Measurements from ENCODE around the gene BTLA. TPM values are rescaled to one million over a fixed set of nuclear protein-coding genes. Genes with fewer than 3 reads are reported as not detected.

BTLA gene
- total and polyA plus RNA-seq, 2 of the 13 experiments (the other 11 are each of a cell fraction or from before 2014, with no cell fraction given): not detected

- TF ChIP-seq PBX2 (CRISPR knock-in tag; IDR thresholded peaks at IDR 0.05): no peak
- no peak for TF ChIP-seq PRPF4 (IDR thresholded peaks at IDR 0.05; ENCODE audit: low read depth, low read length, poor library complexity, severe bottlenecking)
- TF ChIP-seq CSRNP2 (CRISPR knock-in tag; conservative IDR thresholded peaks at IDR 0.05; ENCODE audit: low read depth): no peak
- no peak overlapping the region for H3K4me3 ChIP-seq (replicated peaks in 1 of 3; ENCODE audit: insufficient read depth in 1 of 3, low read depth in 2 of 3, low read length in 3 of 3)
- no peak overlapping the region for H2AFZ ChIP-seq (ENCODE audit: low read length)
- in situ Hi-C loops (cut with HindIII; ENCODE audit: extremely low pct_ligation_motif_present, low pct_unique_long_range_greater_than_20kb): no loop called here
- intact Hi-C loops (cut with micrococcal nuclease; ENCODE audit: unreplicated experiment): no loop called here
- DNase-seq (ENCODE audit: low spot score): no peak
- no peaks in the 10 kb centered on the region for H3K36me3 ChIP-seq (replicated peaks in 1 of 2; ENCODE audit: control insufficient read depth in 1 of 2, insufficient read depth in 2 of 2, low read length in 2 of 2)
- BruUV-seq (replicated peaks): no TSS peak
- H3K79me2 ChIP-seq (ENCODE audit: insufficient read depth, low read length): no peaks in the 10 kb centered on the region
- FAIRE-seq: no peak
- no peaks in the 10 kb centered on the region for H3K27me3 ChIP-seq (ENCODE audit: control insufficient read depth in 1 of 2, insufficient read depth in 2 of 2, low read length in 2 of 2)
- WGBS (ENCODE audit: low lambda C conversion rate): 51% methylated on average over 7 of the region's 7 CpGs
- no peak overlapping the region for H3K27ac ChIP-seq (ENCODE audit: extremely low read length, insufficient read depth, low read length)
- no peaks in the 10 kb centered on the region for H3K9me3 ChIP-seq (ENCODE audit: low read length)
- CTCF ChIA-PET (ENCODE audit: low intra/inter-chr PET ratio, low total read pairs): no interaction called here
- H3K4me1 ChIP-seq (ENCODE audit: insufficient read depth, low read length): no peaks in the 10 kb centered on the region
- H3K9ac ChIP-seq (ENCODE audit: insufficient read depth, low read depth, low read length): no peak overlapping the region
- H4K20me1 ChIP-seq (ENCODE audit: insufficient read depth, low read length): no peaks in the 10 kb centered on the region
- H3K4me2 ChIP-seq (ENCODE audit: low read depth, low read length): no peak overlapping the region
- no peak for ATAC-seq
- POLR2A ChIA-PET: no interaction called here
Measured at GRCh38 chr3:112486811-112487505, 12.3 kb downstream of the BTLA start.

GRCh38 chr3:112484352-112484751, 14.9 kb downstream of the BTLA start:
- FAIRE-seq: no peak
- no peak for DNase-seq (ENCODE audit: low spot score)
- Histone ChIP-seq H3K36me3 (replicated peaks in 1 of 2; ENCODE audit: control insufficient read depth in 1 of 2, insufficient read depth in 2 of 2, low read length in 2 of 2) (no peaks in the 10 kb centered on the region), H3K27ac (ENCODE audit: extremely low read length, insufficient read depth, low read length) (no peak overlapping the region), H3K4me1 (ENCODE audit: insufficient read depth, low read length) (no peaks in the 10 kb centered on the region), H3K79me2 (ENCODE audit: insufficient read depth, low read length) (no peaks in the 10 kb centered on the region), H3K9ac (ENCODE audit: insufficient read depth, low read depth, low read length) (no peak overlapping the region), H3K9me3 (ENCODE audit: low read length) (no peaks in the 10 kb centered on the region), H2AFZ (ENCODE audit: low read length) (no peak overlapping the region), H3K4me3 (replicated peaks in 1 of 3; ENCODE audit: insufficient read depth in 1 of 3, low read depth in 2 of 3, low read length in 3 of 3) (no peak overlapping the region), H3K4me2 (ENCODE audit: low read depth, low read length) (no peak overlapping the region), H3K27me3 (ENCODE audit: control insufficient read depth in 1 of 2, insufficient read depth in 2 of 2, low read length in 2 of 2) (no peaks in the 10 kb centered on the region; a peak in 1 of 5 replicates), H4K20me1 (ENCODE audit: insufficient read depth, low read length) (no peaks in the 10 kb centered on the region)
- ChIA-PET POLR2A (no interaction called here), CTCF (ENCODE audit: low intra/inter-chr PET ratio, low total read pairs) (no interaction called here)
- no peak for ATAC-seq
- BruUV-seq (replicated peaks): no TSS peak
- WGBS (ENCODE audit: low lambda C conversion rate): 47% methylated on average over 4 of the region's 4 CpGs
- intact Hi-C loops (cut with micrococcal nuclease; ENCODE audit: unreplicated experiment) (no loop called here), in situ Hi-C loops (cut with HindIII; ENCODE audit: extremely low pct_ligation_motif_present, low pct_unique_long_range_greater_than_20kb) (no loop called here)
- TF ChIP-seq ZNF3 (CRISPR knock-in tag; IDR thresholded peaks at IDR 0.05) (no peak), ATF2 (CRISPR knock-in tag; IDR thresholded peaks at IDR 0.05) (no peak), GLMP (CRISPR knock-in tag; IDR thresholded peaks at IDR 0.05; ENCODE audit: borderline replicate concordance) (no peak), HNRNPL (IDR thresholded peaks at IDR 0.05; ENCODE audit: low read depth, low read length) (no peak), PHF20 (CRISPR knock-in tag; IDR thresholded peaks at IDR 0.05) (no peak), ATF5 (CRISPR knock-in tag; IDR thresholded peaks at IDR 0.05; ENCODE audit: low read depth) (no peak), CCDC6 (CRISPR knock-in tag; IDR thresholded peaks at IDR 0.05) (no peak), ZNF382 (CRISPR knock-in tag; IDR thresholded peaks at IDR 0.05; ENCODE audit: borderline replicate concordance) (no peak)

Measured in HepG2 (cell line).